Liver (tissue), 3 donors: ENCODE results near the gene WWOX.

ENCODE experiments used
- EGR1 ChIP-seq, 2 donors: IDR thresholded peaks; 2 replicates each; pipeline ENCODE4 v1.6.1; 2016 to 2018; ENCODE audit warnings: antibody characterized with exemption in 2 of 2, low read depth in 2 of 2
- FOXA1 ChIP-seq: IDR thresholded peaks from 2 replicates; pipeline ENCODE4 v1.6.1; 2016; ENCODE audit warnings: antibody characterized with exemption
- NR2F2 ChIP-seq: IDR thresholded peaks from 2 replicates; pipeline ENCODE4 v1.6.1; 2016; ENCODE audit warnings: antibody characterized with exemption
- RAD21 ChIP-seq, 2 donors: IDR thresholded peaks; 2 replicates each; pipeline ENCODE4 v1.6.1; 2016; ENCODE audit warnings: antibody characterized with exemption in 2 of 2, mild to moderate bottlenecking in 2 of 2
- TAF1 ChIP-seq: conservative IDR thresholded peaks from 2 replicates; pipeline ENCODE4 v1.6.1; 2016; ENCODE audit warnings: antibody characterized with exemption, mild to moderate bottlenecking
- YY1 ChIP-seq: IDR thresholded peaks from 2 replicates; pipeline ENCODE4 v1.6.1; 2016; ENCODE audit warnings: antibody characterized with exemption, mild to moderate bottlenecking
- TF ChIP-seq, protein P1 (sequence below): fragments of 150-350 bp; IDR thresholded peaks from 2 replicates; pipeline ENCODE4 v1.5.1; 2017; ENCODE audit warnings: improper control_type of control experiment, low read depth, low read length; ENCODE audit not compliant: missing input control
- TF ChIP-seq, protein P2 (sequence below): IDR thresholded peaks from 2 replicates; pipeline ENCODE4 v1.6.1; 2016; ENCODE audit warnings: antibody characterized with exemption, mild to moderate bottlenecking
- TF ChIP-seq, protein P3 (sequence below): IDR thresholded peaks from 2 replicates; pipeline ENCODE4 v1.6.1; 2016; ENCODE audit warnings: antibody characterized with exemption
- donor health status: healthy.
- donor health status: healthy.

DNA sequence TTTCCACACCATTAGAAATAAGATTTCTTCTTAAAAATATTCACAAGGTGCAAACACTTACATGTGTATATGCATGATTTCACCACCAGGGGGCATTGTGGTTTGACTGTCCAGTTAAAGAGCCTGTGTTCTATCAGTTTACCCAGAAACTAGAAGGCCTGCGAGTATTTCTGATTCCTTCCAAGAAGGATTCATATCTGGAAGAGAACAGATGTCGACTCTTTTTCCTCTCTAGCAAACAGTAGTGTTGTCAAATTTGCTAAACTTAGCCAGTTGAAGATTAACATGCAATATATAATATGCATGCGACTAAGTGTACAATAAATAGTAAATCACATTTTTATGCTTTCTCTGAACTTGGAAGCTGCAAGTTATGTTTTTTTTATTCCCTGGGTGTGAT, 404.1 kb downstream of the WWOX start:
- TF ChIP-seq, protein P1, sequence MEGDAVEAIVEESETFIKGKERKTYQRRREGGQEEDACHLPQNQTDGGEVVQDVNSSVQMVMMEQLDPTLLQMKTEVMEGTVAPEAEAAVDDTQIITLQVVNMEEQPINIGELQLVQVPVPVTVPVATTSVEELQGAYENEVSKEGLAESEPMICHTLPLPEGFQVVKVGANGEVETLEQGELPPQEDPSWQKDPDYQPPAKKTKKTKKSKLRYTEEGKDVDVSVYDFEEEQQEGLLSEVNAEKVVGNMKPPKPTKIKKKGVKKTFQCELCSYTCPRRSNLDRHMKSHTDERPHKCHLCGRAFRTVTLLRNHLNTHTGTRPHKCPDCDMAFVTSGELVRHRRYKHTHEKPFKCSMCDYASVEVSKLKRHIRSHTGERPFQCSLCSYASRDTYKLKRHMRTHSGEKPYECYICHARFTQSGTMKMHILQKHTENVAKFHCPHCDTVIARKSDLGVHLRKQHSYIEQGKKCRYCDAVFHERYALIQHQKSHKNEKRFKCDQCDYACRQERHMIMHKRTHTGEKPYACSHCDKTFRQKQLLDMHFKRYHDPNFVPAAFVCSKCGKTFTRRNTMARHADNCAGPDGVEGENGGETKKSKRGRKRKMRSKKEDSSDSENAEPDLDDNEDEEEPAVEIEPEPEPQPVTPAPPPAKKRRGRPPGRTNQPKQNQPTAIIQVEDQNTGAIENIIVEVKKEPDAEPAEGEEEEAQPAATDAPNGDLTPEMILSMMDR: peak; percentile 77
- TF ChIP-seq RAD21 (IDR thresholded peaks at IDR 0.05) (peak; percentile 90 to 92), TAF1 (no peak), NR2F2 (no peak), EGR1 (IDR thresholded peaks at IDR 0.05; ENCODE audit: low read depth in 2 of 2) (no peak), FOXA1 (no peak), YY1 (no peak)
- TF ChIP-seq, protein P2, sequence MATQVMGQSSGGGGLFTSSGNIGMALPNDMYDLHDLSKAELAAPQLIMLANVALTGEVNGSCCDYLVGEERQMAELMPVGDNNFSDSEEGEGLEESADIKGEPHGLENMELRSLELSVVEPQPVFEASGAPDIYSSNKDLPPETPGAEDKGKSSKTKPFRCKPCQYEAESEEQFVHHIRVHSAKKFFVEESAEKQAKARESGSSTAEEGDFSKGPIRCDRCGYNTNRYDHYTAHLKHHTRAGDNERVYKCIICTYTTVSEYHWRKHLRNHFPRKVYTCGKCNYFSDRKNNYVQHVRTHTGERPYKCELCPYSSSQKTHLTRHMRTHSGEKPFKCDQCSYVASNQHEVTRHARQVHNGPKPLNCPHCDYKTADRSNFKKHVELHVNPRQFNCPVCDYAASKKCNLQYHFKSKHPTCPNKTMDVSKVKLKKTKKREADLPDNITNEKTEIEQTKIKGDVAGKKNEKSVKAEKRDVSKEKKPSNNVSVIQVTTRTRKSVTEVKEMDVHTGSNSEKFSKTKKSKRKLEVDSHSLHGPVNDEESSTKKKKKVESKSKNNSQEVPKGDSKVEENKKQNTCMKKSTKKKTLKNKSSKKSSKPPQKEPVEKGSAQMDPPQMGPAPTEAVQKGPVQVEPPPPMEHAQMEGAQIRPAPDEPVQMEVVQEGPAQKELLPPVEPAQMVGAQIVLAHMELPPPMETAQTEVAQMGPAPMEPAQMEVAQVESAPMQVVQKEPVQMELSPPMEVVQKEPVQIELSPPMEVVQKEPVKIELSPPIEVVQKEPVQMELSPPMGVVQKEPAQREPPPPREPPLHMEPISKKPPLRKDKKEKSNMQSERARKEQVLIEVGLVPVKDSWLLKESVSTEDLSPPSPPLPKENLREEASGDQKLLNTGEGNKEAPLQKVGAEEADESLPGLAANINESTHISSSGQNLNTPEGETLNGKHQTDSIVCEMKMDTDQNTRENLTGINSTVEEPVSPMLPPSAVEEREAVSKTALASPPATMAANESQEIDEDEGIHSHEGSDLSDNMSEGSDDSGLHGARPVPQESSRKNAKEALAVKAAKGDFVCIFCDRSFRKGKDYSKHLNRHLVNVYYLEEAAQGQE: no peak
- TF ChIP-seq, protein P3, sequence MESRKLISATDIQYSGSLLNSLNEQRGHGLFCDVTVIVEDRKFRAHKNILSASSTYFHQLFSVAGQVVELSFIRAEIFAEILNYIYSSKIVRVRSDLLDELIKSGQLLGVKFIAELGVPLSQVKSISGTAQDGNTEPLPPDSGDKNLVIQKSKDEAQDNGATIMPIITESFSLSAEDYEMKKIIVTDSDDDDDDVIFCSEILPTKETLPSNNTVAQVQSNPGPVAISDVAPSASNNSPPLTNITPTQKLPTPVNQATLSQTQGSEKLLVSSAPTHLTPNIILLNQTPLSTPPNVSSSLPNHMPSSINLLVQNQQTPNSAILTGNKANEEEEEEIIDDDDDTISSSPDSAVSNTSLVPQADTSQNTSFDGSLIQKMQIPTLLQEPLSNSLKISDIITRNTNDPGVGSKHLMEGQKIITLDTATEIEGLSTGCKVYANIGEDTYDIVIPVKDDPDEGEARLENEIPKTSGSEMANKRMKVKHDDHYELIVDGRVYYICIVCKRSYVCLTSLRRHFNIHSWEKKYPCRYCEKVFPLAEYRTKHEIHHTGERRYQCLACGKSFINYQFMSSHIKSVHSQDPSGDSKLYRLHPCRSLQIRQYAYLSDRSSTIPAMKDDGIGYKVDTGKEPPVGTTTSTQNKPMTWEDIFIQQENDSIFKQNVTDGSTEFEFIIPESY: no peak
